IMR-90 (cell line): ENCODE measurements around the gene SLC27A3. TPM values are rescaled to one million over a fixed set of nuclear protein-coding genes. Genes with fewer than 3 reads are reported as not detected.

Experiments used
- ATAC-seq: fragments of 200-7000 bp; cut with Tn5 transposase; 2 replicates; pipeline ENCODE4 v1.9.1; 2020; ENCODE audit warnings: low read depth, mild to moderate bottlenecking, moderate library complexity
- BruUV-seq: library from RNA; stranded (reverse); fragments of 400-500 nt; replicated peaks from 2 replicates; lab custom pipeline; 2021; lab: Mats Ljungman, UMichigan
- CTCF ChIA-PET: fragments of 300-600 bp; formaldehyde crosslinking; extraction: SDS; loops from one replicate; lab custom pipeline; 2021; ENCODE audit warnings: antibody characterized with exemption; lab: Yijun Ruan, JAX
- POLR2A ChIA-PET: fragments of 300-600 bp; sonication (Branson Sonifier 250); formaldehyde crosslinking; loops from one replicate; lab custom pipeline; 2022; ENCODE audit warnings: antibody characterized with exemption; ENCODE audit not compliant: unreplicated experiment; lab: Charles Lee
- DNase-seq: peaks from one replicate; pipeline ENCODE4 v3.0.0; 2013
- H2AFZ ChIP-seq: replicated peaks from 2 replicates; pipeline ENCODE3; 2013; ENCODE audit warnings: low read length, mild to moderate bottlenecking; ENCODE audit not compliant: poor library complexity
- H2AK5ac ChIP-seq: 2 replicates; pipeline ENCODE4 v1.6.1; 2013; ENCODE audit warnings: low read depth, low read length, inconsistent platforms
- H2AK9ac ChIP-seq: replicated peaks from 2 replicates; pipeline ENCODE3; 2013; ENCODE audit warnings: mild to moderate bottlenecking, low read depth, low read length, moderate library complexity; ENCODE audit not compliant: poor library complexity
- H2BK120ac ChIP-seq: 2 replicates; pipeline ENCODE4 v1.6.1; 2013; ENCODE audit warnings: low read depth, low read length, inconsistent platforms
- H2BK15ac ChIP-seq: 3 replicates; pipeline ENCODE4 v1.6.1; 2013; ENCODE audit warnings: low read depth, low read length, inconsistent platforms
- H2BK20ac ChIP-seq: 2 replicates; pipeline ENCODE4 v1.6.1; 2013; ENCODE audit warnings: low read depth, mild to moderate bottlenecking, inconsistent platforms, low read length, moderate library complexity
- H2BK5ac ChIP-seq: 2 replicates; pipeline ENCODE4 v1.6.1; 2013; ENCODE audit warnings: mild to moderate bottlenecking, low read depth, low read length, inconsistent platforms; ENCODE audit not compliant: poor library complexity, severe bottlenecking
- H3K14ac ChIP-seq: replicated peaks from 2 replicates; pipeline ENCODE4 v1.6.1; 2013; ENCODE audit warnings: low read depth, low read length, inconsistent platforms
- H3K18ac ChIP-seq: 2 replicates; pipeline ENCODE4 v1.6.1; 2013; ENCODE audit warnings: low read depth, low read length, control low read depth
- H3K23ac ChIP-seq: 2 replicates; pipeline ENCODE4 v1.6.1; 2013; ENCODE audit warnings: low read depth, low read length, inconsistent platforms
- H3K27ac ChIP-seq: 2 replicates; pipeline ENCODE4 v1.5.1; 2013; ENCODE audit warnings: mild to moderate bottlenecking, control low read depth, low read length; ENCODE audit not compliant: insufficient read depth
- H3K27me3 ChIP-seq: 2 replicates; pipeline ENCODE4 v1.6.1; 2013; ENCODE audit warnings: low read length; ENCODE audit not compliant: control insufficient read depth, insufficient read depth
- H3K36me3 ChIP-seq: 2 replicates; pipeline ENCODE4 v1.6.1; 2013; ENCODE audit warnings: low read length, mixed read lengths; ENCODE audit not compliant: control insufficient read depth, insufficient read depth
- H3K4ac ChIP-seq: 2 replicates; pipeline ENCODE4 v1.6.1; 2013; ENCODE audit warnings: low read depth, low read length, inconsistent platforms
- H3K4me1 ChIP-seq: 2 replicates; pipeline ENCODE4 v1.6.1; 2013; ENCODE audit warnings: low read length, mixed read lengths; ENCODE audit not compliant: control insufficient read depth, insufficient read depth
- H3K4me2 ChIP-seq: 2 replicates; pipeline ENCODE4 v1.6.1; 2013; ENCODE audit warnings: low read depth, mild to moderate bottlenecking, control low read depth, low read length, moderate library complexity
- H3K4me3 ChIP-seq: 2 replicates; pipeline ENCODE4 v1.5.1; 2013; ENCODE audit warnings: low read depth, mild to moderate bottlenecking, control low read depth, low read length, moderate library complexity; ENCODE audit not compliant: insufficient read depth
- H3K56ac ChIP-seq: 2 replicates; pipeline ENCODE4 v1.6.1; 2013; ENCODE audit warnings: low read length, inconsistent platforms; ENCODE audit not compliant: insufficient read depth; ENCODE audit errors: extremely low read depth
- H3K79me1 ChIP-seq, 2 experiments: 2 replicates each; pipeline ENCODE4 v1.6.1; 2013; ENCODE audit warnings: low read length in 2 of 2, inconsistent platforms in 1 of 2, low read depth in 1 of 2
- H3K9ac ChIP-seq: 2 replicates; pipeline ENCODE4 v1.6.1; 2013; ENCODE audit warnings: low read depth, low read length, control low read depth
- H3K9me1 ChIP-seq: 2 replicates; pipeline ENCODE4 v1.6.1; 2013; ENCODE audit warnings: low read length, inconsistent platforms; ENCODE audit not compliant: insufficient read depth
- H3K9me3 ChIP-seq: 2 replicates; pipeline ENCODE4 v1.6.1; 2013; ENCODE audit warnings: low read length; ENCODE audit not compliant: control insufficient read depth, insufficient read depth
- H4K20me1 ChIP-seq: 2 replicates; pipeline ENCODE4 v1.6.1; 2013; ENCODE audit warnings: low read length, inconsistent platforms; ENCODE audit not compliant: insufficient read depth
- H4K5ac ChIP-seq: 2 replicates; pipeline ENCODE4 v1.6.1; 2013; ENCODE audit warnings: mild to moderate bottlenecking, low read depth, low read length, control low read depth
- H4K8ac ChIP-seq, 2 experiments: 2 replicates each; pipeline ENCODE4 v1.6.1; 2013; ENCODE audit warnings: low read depth in 2 of 2, low read length in 2 of 2, control low read depth in 1 of 2, inconsistent platforms in 1 of 2
- H4K91ac ChIP-seq: 2 replicates; pipeline ENCODE4 v1.6.1; 2013; ENCODE audit warnings: low read depth, low read length, inconsistent platforms; ENCODE audit not compliant: insufficient read depth
- CHD1 ChIP-seq: IDR thresholded peaks from 2 replicates; pipeline ENCODE4 v1.6.1; 2012; ENCODE audit warnings: low read depth, low read length, improper control_type of control experiment
- ELK1 ChIP-seq: fragments of 150-350 bp; IDR thresholded peaks from 2 replicates; pipeline ENCODE4 v1.6.1; 2016; ENCODE audit warnings: low read depth, mild to moderate bottlenecking, low read length, moderate library complexity, borderline replicate concordance
- MAFK ChIP-seq: IDR thresholded peaks from 2 replicates; pipeline ENCODE4 v1.6.1; 2012; ENCODE audit warnings: low read depth, low read length, improper control_type of control experiment
- RFX5 ChIP-seq: IDR thresholded peaks from 2 replicates; pipeline ENCODE4 v1.8.0; 2012; ENCODE audit warnings: low read depth, mild to moderate bottlenecking, low read length, moderate library complexity
- WGBS, 2 experiments: methylation state at CpG; one replicate each; pipeline versions ENCODE4 v1.1.5 to v1.1.7; 2013; ENCODE audit warnings: missing lambda C conversion rate in 2 of 2; ENCODE audit not compliant: insufficient read length in 1 of 2; ENCODE audit errors: extremely low coverage in 2 of 2; 5-methylcytosine and 5-hydroxymethylcytosine counted together
- dilution Hi-C: fragments of 300-500 bp; cut with HindIII; formaldehyde crosslinking; loops from one replicate; pipeline ENCODE4 v1.14.3; 2018; ENCODE audit warnings: low sequenced_read_pairs; ENCODE audit not compliant: unreplicated experiment
- in situ Hi-C: fragments of 300-500 bp; cut with MboI; formaldehyde crosslinking; loops from 3 replicates; pipeline ENCODE4 v1.14.3; 2019; ENCODE audit warnings: low sequenced_read_pairs, inconsistent platforms, mixed read lengths
- intact Hi-C: fragments of 100-400 bp; cut with micrococcal nuclease; formaldehyde crosslinking; loops from 2 replicates; pipeline ENCODE4 v1.10.0; 2022
- polyA plus RNA-seq, 3 experiments: library from polyadenylated mRNA; depleted of rRNA; stranded (reverse); fragments of >200 nt; gene quantifications; 2 replicates each; pipeline ENCODE4 v1.2.3, GENCODE V29; 2012; ENCODE audit warnings: low replicate concordance in 1 of 3
- total RNA-seq: library from RNA; depleted of rRNA; stranded (reverse); fragments of >200 nt; gene quantifications from 2 replicates; pipeline ENCODE4 v1.2.3, GENCODE V29; 2012

The SLC27A3 gene
- total and polyA plus RNA-seq, 2 of the 4 experiments (the other 2 are of a cell fraction), result 3.2 to 9.3 TPM

- H3K9me1 ChIP-seq, result 0 out of 2 replicates have a peak, but pooled peaks cover 6% of the 10 kb centered on the region
- TF ChIP-seq RFX5 (no peak), MAFK (no peak), CHD1 (no peak), ELK1 (no peak)
- no peak overlapping the region for H2BK120ac ChIP-seq
- WGBS, 2 experiments, result 71% methylated on average over 1 of the region's 5 CpGs; no CpG with 5 or more reads in 1 of the 2 experiments
- no peak overlapping the region for H3K4ac ChIP-seq
- no peak overlapping the region for H3K4me3 ChIP-seq
- H3K9ac ChIP-seq, result no peak overlapping the region
- no peak overlapping the region for H2BK20ac ChIP-seq
- H3K23ac ChIP-seq, result no peak overlapping the region
- dilution Hi-C loops, result loop anchor here (25.0 kb wide), 1 partner anchor 107 kb away; the partner anchor contains the start of gene GATAD2B
- POLR2A ChIA-PET, result no interaction called here
- H2BK5ac ChIP-seq, result no peak overlapping the region
- H3K27ac ChIP-seq, result no peak overlapping the region
- DNase-seq (peak; percentile 92), ATAC-seq (peak; percentile 82)
- peak overlapping the region; percentile 5 for H2AFZ ChIP-seq
- no peak overlapping the region for H3K14ac ChIP-seq
- H3K4me1 ChIP-seq, result 0 out of 2 replicates have a peak, but pooled peaks cover 3% of the 10 kb centered on the region
- no peak overlapping the region for H4K8ac ChIP-seq
- H4K91ac ChIP-seq, result no peak overlapping the region
- H4K5ac ChIP-seq, result no peak overlapping the region
- no peak overlapping the region for H3K18ac ChIP-seq
- H3K27me3 ChIP-seq, result no peaks in the 10 kb centered on the region
- H2AK5ac ChIP-seq, result no peak overlapping the region
- H2AK9ac ChIP-seq, result no peak overlapping the region
- intact Hi-C loops, result no loop called here
- no peaks in the 10 kb centered on the region for H3K9me3 ChIP-seq
- BruUV-seq, result no TSS peak
- no peak overlapping the region for H2BK15ac ChIP-seq
- in situ Hi-C loops, result no loop called here
- CTCF ChIA-PET, result interaction anchor here (0.7 to 1.4 kb wide), 2 partner anchors 8 to 18 kb away, joined by 3 read pairs; no protein-coding TSS in a partner anchor
- 0 out of 4 replicates have a peak, but pooled peaks cover 2 to 4% of the 10 kb centered on the region in 2 experiments for H3K79me1 ChIP-seq
- no peaks in the 10 kb centered on the region for H4K20me1 ChIP-seq
- H3K56ac ChIP-seq, result no peak overlapping the region
- no peak overlapping the region for H3K4me2 ChIP-seq
- peaks cover 29% of the 10 kb centered on the region for H3K36me3 ChIP-seq
These were observed 30.0 kb downstream of the SLC27A3 start for GRCh38 chr1:153805042-153805745.
